Calu3 (cell line): ENCODE measurements around the gene MS4A18. TPM values are rescaled to one million over a fixed set of nuclear protein-coding genes. Genes with fewer than 3 reads are reported as not detected.

Source experiments
- BruUV-seq: library from RNA; stranded (reverse); fragments of 400-500 nt; replicated peaks from 2 replicates; lab custom pipeline; 2021; lab: Mats Ljungman, UMichigan
- CTCF ChIA-PET: fragments of 300-600 bp; sonication (Branson Sonifier 250); formaldehyde crosslinking; loops from one replicate; lab custom pipeline; 2022; ENCODE audit warnings: antibody characterized with exemption; lab: Charles Lee
- DNase-seq: peaks from one replicate; pipeline ENCODE4 v3.0.0; 2022
- H3K27ac Mint-ChIP-seq: one replicate; pipeline ENCODE4 v1.8.0; 2022; ENCODE audit warnings: mixed read lengths; ENCODE audit not compliant: unreplicated experiment
- H3K27me3 Mint-ChIP-seq: one replicate; pipeline ENCODE4 v1.8.0; 2022; ENCODE audit warnings: mixed read lengths; ENCODE audit not compliant: unreplicated experiment
- H3K36me3 Mint-ChIP-seq: one replicate; pipeline ENCODE4 v1.8.0; 2022; ENCODE audit warnings: mild to moderate bottlenecking, moderate library complexity, mixed read lengths; ENCODE audit not compliant: insufficient read depth, unreplicated experiment
- H3K4me1 Mint-ChIP-seq: one replicate; pipeline ENCODE4 v1.8.0; 2022; ENCODE audit warnings: mild to moderate bottlenecking, low read depth, mixed read lengths; ENCODE audit not compliant: unreplicated experiment
- H3K4me3 Mint-ChIP-seq: one replicate; pipeline ENCODE4 v1.8.0; 2022; ENCODE audit warnings: mild to moderate bottlenecking, low read depth, moderate library complexity, mixed read lengths; ENCODE audit not compliant: unreplicated experiment
- H3K9me3 Mint-ChIP-seq: one replicate; pipeline ENCODE4 v1.8.0; 2022; ENCODE audit warnings: low read depth, mixed read lengths; ENCODE audit not compliant: unreplicated experiment
- intact Hi-C: fragments of 100-400 bp; cut with micrococcal nuclease; formaldehyde crosslinking; loops from one replicate; pipeline ENCODE4 v1.10.0; 2022; ENCODE audit not compliant: unreplicated experiment
- total RNA-seq: library from RNA; stranded (reverse); gene quantifications from 2 replicates; pipeline ENCODE4 v1.2.3, GENCODE V29; 2022
- TF ChIP-seq, protein P1 (sequence below): fragments of 200-600 bp; IDR thresholded peaks from one replicate; pipeline ENCODE4 v1.8.0; 2022; ENCODE audit warnings: antibody characterized with exemption; ENCODE audit not compliant: unreplicated experiment

MS4A18 gene
- total RNA-seq, 1 experiment from 2014 or later = not detected

GRCh38 chr11:60734279-60734678 is 9.8 kb downstream of the MS4A18 start:
- TF ChIP-seq, protein P1, sequence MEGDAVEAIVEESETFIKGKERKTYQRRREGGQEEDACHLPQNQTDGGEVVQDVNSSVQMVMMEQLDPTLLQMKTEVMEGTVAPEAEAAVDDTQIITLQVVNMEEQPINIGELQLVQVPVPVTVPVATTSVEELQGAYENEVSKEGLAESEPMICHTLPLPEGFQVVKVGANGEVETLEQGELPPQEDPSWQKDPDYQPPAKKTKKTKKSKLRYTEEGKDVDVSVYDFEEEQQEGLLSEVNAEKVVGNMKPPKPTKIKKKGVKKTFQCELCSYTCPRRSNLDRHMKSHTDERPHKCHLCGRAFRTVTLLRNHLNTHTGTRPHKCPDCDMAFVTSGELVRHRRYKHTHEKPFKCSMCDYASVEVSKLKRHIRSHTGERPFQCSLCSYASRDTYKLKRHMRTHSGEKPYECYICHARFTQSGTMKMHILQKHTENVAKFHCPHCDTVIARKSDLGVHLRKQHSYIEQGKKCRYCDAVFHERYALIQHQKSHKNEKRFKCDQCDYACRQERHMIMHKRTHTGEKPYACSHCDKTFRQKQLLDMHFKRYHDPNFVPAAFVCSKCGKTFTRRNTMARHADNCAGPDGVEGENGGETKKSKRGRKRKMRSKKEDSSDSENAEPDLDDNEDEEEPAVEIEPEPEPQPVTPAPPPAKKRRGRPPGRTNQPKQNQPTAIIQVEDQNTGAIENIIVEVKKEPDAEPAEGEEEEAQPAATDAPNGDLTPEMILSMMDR = no peak
- H3K27me3 Mint-ChIP-seq = peaks cover 52% of the 10 kb centered on the region
- CTCF ChIA-PET = interaction anchor here (0.7 kb wide), 1 partner anchor 11 kb away, joined by 4 read pairs; no protein-coding TSS in a partner anchor
- no peaks in the 10 kb centered on the region for H3K9me3 Mint-ChIP-seq
- DNase-seq = no peak
- intact Hi-C loops = no loop called here
- H3K4me3 Mint-ChIP-seq = no peak overlapping the region
- peaks cover 3% of the 10 kb centered on the region for H3K36me3 Mint-ChIP-seq
- no TSS peak for BruUV-seq
- no peak overlapping the region for H3K27ac Mint-ChIP-seq
- no peaks in the 10 kb centered on the region for H3K4me1 Mint-ChIP-seq

GRCh38 chr11:60739114-60739513 is 14.6 kb downstream of the MS4A18 start:
- Mint-ChIP-seq H3K27ac (no peak overlapping the region), H3K27me3 (peaks cover 51% of the 10 kb centered on the region), H3K4me3 (no peak overlapping the region), H3K36me3 (peaks cover 3% of the 10 kb centered on the region), H3K4me1 (no peaks in the 10 kb centered on the region), H3K9me3 (no peaks in the 10 kb centered on the region)
- TF ChIP-seq, protein P1 = no peak
- DNase-seq = no peak
- no TSS peak for BruUV-seq
- CTCF ChIA-PET = interaction anchor here (1.0 kb wide), 1 partner anchor 17 kb away, joined by 3 read pairs; the partner anchor contains the start of gene MS4A15
- intact Hi-C loops = no loop called here

GRCh38 chr11:60740573-60740972 is 16.1 kb downstream of the MS4A18 start:
- CTCF ChIA-PET = no interaction called here
- no peaks in the 10 kb centered on the region for H3K4me1 Mint-ChIP-seq
- no TSS peak for BruUV-seq

DNA sequence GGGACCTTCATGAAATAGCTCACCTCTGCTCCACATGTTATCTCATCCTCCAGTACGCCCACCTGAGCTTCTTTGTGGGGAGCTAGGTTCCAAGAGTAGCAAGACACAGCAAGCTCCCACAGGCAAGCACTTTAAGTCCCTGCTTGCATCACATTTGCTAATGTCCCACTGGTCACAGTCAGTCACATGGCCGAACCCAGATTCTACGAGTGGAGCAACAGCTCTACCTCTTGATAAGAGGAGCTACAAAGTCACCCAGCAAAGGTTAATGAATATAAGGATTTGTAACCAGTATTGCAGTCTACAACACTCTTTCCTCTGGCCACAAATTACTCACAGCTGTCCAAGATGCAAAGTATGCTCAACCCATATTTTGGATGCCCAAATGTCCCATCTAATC is 16.9 kb downstream of the MS4A18 start:
- no peak for DNase-seq
- Mint-ChIP-seq H3K27ac (no peak overlapping the region), H3K27me3 (peaks cover 57% of the 10 kb centered on the region), H3K9me3 (no peaks in the 10 kb centered on the region), H3K36me3 (peaks cover 3% of the 10 kb centered on the region), H3K4me3 (no peak overlapping the region), H3K4me1 (no peaks in the 10 kb centered on the region)
- intact Hi-C loops = no loop called here
- TF ChIP-seq, protein P1 = no peak
- CTCF ChIA-PET = no interaction called here
- BruUV-seq = no TSS peak

More at GRCh38 chr11:60740573-60740972, 16.1 kb downstream of the MS4A18 start:
- Mint-ChIP-seq H3K27me3 (peaks cover 57% of the 10 kb centered on the region), H3K36me3 (peaks cover 3% of the 10 kb centered on the region), H3K9me3 (no peaks in the 10 kb centered on the region), H3K27ac (no peak overlapping the region), H3K4me3 (no peak overlapping the region)
- no peak for DNase-seq
- intact Hi-C loops = no loop called here
- TF ChIP-seq, protein P1 = no peak
